ELR (cell line): ENCODE data around the gene ZNF514.
"Not testable (repeated sequence)": the region's sequence is repeated elsewhere in the genome, so short reads cannot be mapped to it uniquely, and the experiment has no call there.

ENCODE experiments used
- DNase-seq: peaks from one replicate; pipeline ENCODE4 v3.0.0-alpha.2; 2015; ENCODE audit warnings: low read depth

The ZNF514 gene

GRCh38 chr2:95122197-95122551, 37.5 kb downstream of the ZNF514 start:
- no peak for DNase-seq

- peak; percentile 84 for DNase-seq
These were observed 38.0 kb downstream of the ZNF514 start, which contains the start of gene MRPS5 for GRCh38 chr2:95121407-95122196. Gene MRPS5, minus strand, starts transcription at chr2:95121808. Its CDS starts 17 bp downstream, at chr2:95121791.

DNA sequence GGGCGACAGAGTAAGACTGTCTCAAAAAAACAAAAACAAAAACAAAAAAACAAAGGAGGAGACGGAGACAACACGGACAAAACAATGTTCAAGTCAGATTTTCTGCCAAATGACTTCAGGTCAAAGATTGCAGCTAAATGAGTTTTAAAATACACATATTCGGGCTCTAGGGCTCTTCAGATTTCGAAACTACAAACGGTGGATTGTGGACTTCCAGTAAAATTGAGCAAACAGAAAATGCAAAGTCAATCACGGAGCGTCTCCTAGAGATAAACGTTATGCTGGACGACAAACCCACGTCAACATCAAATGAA, 38.6 kb downstream of the ZNF514 start:
- no peak for DNase-seq

DNA sequence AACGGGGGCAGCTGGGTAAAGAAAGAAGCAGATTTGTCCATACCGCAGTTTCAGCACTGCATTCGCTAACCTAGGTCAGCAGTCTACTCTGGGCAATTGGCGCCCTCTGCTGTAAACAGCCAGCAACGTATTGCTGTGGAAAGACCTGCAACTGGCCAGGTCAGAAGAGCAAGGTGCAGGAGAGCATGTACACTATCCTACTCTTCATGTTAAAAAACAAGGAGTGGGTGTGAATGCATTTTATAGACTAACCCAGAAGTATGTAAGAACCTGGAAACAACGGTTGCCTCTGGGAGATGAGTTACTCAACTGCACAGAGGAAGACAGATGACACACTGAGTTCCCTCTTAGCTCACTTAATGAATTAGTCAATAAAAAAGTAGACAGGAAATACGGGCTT, 44.2 kb downstream of the ZNF514 start:
- DNase-seq = peak; percentile 66

DNA sequence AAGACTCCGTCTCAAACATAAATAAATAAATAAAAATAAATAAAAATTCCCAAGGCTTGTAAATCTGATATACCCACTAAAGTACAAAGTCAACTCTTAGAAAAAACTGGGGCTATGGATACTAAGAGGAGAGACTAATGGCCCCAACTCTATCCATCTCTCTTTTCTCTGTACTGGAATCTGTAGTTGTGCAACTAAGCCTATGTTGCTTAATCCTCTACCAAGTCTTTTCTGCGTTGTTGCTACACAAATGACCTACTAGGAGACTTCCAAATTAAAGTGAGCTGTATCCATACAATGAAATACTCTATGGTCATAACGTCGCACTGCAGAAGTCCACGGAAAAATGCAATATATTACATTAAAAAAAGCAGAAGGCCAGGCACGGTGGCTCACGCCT, 46.2 kb downstream of the ZNF514 start:
- no peak for DNase-seq

GRCh38 chr2:95110395-95110794, 49.3 kb downstream of the ZNF514 start:
- no peak for DNase-seq

GRCh38 chr2:95109260-95109659, 50.4 kb downstream of the ZNF514 start:
- DNase-seq = no peak

- no peak for DNase-seq
These were observed 53.6 kb downstream of the ZNF514 start for GRCh38 chr2:95106081-95106480.

DNA sequence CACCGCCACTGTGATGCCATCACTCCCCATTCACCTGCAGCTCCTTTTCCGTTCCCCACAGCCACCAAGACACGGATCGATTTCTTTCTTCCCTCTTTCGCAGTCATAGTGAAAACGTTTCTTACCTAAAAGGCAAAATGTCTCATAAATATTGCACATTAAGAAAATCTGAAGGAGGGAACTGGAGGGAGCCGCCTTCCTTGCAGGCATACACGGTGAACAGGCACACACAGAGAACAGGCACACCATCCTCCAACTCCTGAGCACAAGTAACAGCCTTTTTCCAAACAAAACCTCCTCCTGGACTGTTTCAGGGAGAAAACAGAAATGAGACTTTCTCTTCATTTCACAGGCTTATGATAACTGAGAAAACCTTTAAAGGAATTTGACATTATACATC, 55.0 kb downstream of the ZNF514 start:
- no peak for DNase-seq

DNA sequence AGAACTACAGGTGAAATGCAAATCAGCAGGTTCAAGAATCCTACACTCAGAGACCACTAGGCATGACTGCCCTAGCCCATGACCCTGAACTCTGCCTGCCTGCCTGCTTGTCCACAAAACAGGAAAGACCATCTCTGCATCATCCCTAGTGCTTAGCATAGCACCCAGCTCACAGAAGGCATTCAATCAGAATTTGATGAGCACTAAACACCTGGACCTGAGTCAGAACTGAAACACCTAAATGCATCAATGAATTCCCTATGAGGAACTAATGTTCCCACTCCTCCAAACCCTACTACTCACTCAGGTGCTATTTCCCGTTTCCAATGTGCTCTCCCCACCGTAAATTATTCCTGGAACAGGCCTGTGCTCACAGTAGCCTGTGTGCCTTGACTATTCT, 59.7 kb downstream of the ZNF514 start:
- DNase-seq = no peak

GRCh38 chr2:95098273-95098672, 61.4 kb downstream of the ZNF514 start:
- DNase-seq = not testable (repeated sequence)
